K562 (cell line): ENCODE measurements around the gene IQGAP3.

Experiments
- E2F5 ChIP-seq: sonication (generic); formaldehyde crosslinking; IDR thresholded peaks from 2 replicates; pipeline ENCODE4 v1.8.0; 2022; ENCODE audit warnings: mild to moderate bottlenecking, missing genetic modification reagents
- REST ChIP-seq, 2 experiments: fragments of 450-650 bp; formaldehyde crosslinking in 1 of 2; IDR thresholded peaks; 2 replicates each; pipeline versions ENCODE4 v1.4.0 to v1.6.1; 2014 to 2020; ENCODE audit warnings: mild to moderate bottlenecking in 2 of 2, borderline replicate concordance in 1 of 2, low read depth in 1 of 2
- TCF7 ChIP-seq: sonication (generic); IDR thresholded peaks from 2 replicates; pipeline ENCODE4 v1.6.1; 2016; ENCODE audit warnings: antibody characterized with exemption, borderline replicate concordance
- ZNF274 ChIP-seq: IDR thresholded peaks from 2 replicates; pipeline ENCODE4 v1.6.1; 2011; ENCODE audit warnings: low read depth, mild to moderate bottlenecking, low read length, moderate library complexity, borderline replicate concordance

GRCh38 chr1:156532374-156532773, 40.0 kb downstream of the IQGAP3 start:
- TF ChIP-seq ZNF274 (no peak), TCF7 (no peak), E2F5 (CRISPR knock-in tag) (no peak), REST (IDR thresholded peaks at IDR 0.05; ENCODE audit: borderline replicate concordance) (no peak), REST (CRISPR knock-in tag; IDR thresholded peaks at IDR 0.05; ENCODE audit: low read depth) (no peak)
